Measurements from ENCODE around the gene RSU1.

- TF ChIP-seq POLR2A (IDR thresholded peaks at IDR 0.05) (no peak), CTCF (IDR thresholded peaks at IDR 0.05 in 8 of 11, conservative IDR thresholded peaks at IDR 0.05 in 3 of 11) (no peak)
Observed at GRCh38 chr10:16799621-16800020, 17.6 kb downstream of the RSU1 start.

All from spleen (tissue), 7 donors.